Calu3 (cell line): ENCODE data around the gene IL1R2. TPM values are rescaled to one million over a fixed set of nuclear protein-coding genes. Genes with fewer than 3 reads are reported as not detected.

Experiments
- BruUV-seq: library from RNA; stranded (reverse); fragments of 400-500 nt; replicated peaks from 2 replicates; lab custom pipeline; 2021; lab: Mats Ljungman, UMichigan
- CTCF ChIA-PET: fragments of 300-600 bp; sonication (Branson Sonifier 250); formaldehyde crosslinking; loops from one replicate; lab custom pipeline; 2022; ENCODE audit warnings: antibody characterized with exemption; lab: Charles Lee
- DNase-seq: peaks from one replicate; pipeline ENCODE4 v3.0.0; 2022
- H3K27ac Mint-ChIP-seq: one replicate; pipeline ENCODE4 v1.8.0; 2022; ENCODE audit warnings: mixed read lengths; ENCODE audit not compliant: unreplicated experiment
- H3K27me3 Mint-ChIP-seq: one replicate; pipeline ENCODE4 v1.8.0; 2022; ENCODE audit warnings: mixed read lengths; ENCODE audit not compliant: unreplicated experiment
- H3K36me3 Mint-ChIP-seq: one replicate; pipeline ENCODE4 v1.8.0; 2022; ENCODE audit warnings: mild to moderate bottlenecking, moderate library complexity, mixed read lengths; ENCODE audit not compliant: insufficient read depth, unreplicated experiment
- H3K4me1 Mint-ChIP-seq: one replicate; pipeline ENCODE4 v1.8.0; 2022; ENCODE audit warnings: mild to moderate bottlenecking, low read depth, mixed read lengths; ENCODE audit not compliant: unreplicated experiment
- H3K4me3 Mint-ChIP-seq: one replicate; pipeline ENCODE4 v1.8.0; 2022; ENCODE audit warnings: mild to moderate bottlenecking, low read depth, moderate library complexity, mixed read lengths; ENCODE audit not compliant: unreplicated experiment
- H3K9me3 Mint-ChIP-seq: one replicate; pipeline ENCODE4 v1.8.0; 2022; ENCODE audit warnings: low read depth, mixed read lengths; ENCODE audit not compliant: unreplicated experiment
- intact Hi-C: fragments of 100-400 bp; cut with micrococcal nuclease; formaldehyde crosslinking; loops from one replicate; pipeline ENCODE4 v1.10.0; 2022; ENCODE audit not compliant: unreplicated experiment
- total RNA-seq: library from RNA; stranded (reverse); gene quantifications from 2 replicates; pipeline ENCODE4 v1.2.3, GENCODE V29; 2022
- TF ChIP-seq, protein P1 (sequence below): fragments of 200-600 bp; IDR thresholded peaks from one replicate; pipeline ENCODE4 v1.8.0; 2022; ENCODE audit warnings: antibody characterized with exemption; ENCODE audit not compliant: unreplicated experiment

The IL1R2 gene
- total RNA-seq, 1 experiment from 2014 or later, result not detected

DNA sequence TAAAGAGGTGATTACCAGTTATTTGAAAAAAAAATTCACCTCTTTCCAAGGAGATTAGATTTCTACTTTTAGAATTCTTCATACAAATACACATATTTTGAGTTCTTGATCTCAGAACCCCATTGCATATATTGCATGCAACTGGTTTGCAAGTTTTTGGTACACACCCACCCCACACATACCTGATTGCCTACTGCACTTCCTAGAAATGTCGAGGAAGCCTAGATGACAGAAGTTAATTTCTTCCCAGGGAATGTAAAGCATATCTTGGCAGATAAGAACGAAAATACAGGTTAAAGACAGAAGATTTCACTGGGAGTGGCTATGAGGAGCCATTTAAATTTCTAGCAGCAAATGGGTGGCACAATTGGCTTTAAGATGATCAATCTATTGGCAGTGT lies 83.7 kb downstream of the IL1R2 start:
- no peaks in the 10 kb centered on the region for H3K36me3 Mint-ChIP-seq
- no peak overlapping the region for H3K4me3 Mint-ChIP-seq
- CTCF ChIA-PET, result no interaction called here
- BruUV-seq, result no TSS peak
- H3K9me3 Mint-ChIP-seq, result peaks cover 2% of the 10 kb centered on the region
- no peak overlapping the region for H3K27ac Mint-ChIP-seq
- DNase-seq, result no peak
- no peaks in the 10 kb centered on the region for H3K27me3 Mint-ChIP-seq
- TF ChIP-seq, protein P1, sequence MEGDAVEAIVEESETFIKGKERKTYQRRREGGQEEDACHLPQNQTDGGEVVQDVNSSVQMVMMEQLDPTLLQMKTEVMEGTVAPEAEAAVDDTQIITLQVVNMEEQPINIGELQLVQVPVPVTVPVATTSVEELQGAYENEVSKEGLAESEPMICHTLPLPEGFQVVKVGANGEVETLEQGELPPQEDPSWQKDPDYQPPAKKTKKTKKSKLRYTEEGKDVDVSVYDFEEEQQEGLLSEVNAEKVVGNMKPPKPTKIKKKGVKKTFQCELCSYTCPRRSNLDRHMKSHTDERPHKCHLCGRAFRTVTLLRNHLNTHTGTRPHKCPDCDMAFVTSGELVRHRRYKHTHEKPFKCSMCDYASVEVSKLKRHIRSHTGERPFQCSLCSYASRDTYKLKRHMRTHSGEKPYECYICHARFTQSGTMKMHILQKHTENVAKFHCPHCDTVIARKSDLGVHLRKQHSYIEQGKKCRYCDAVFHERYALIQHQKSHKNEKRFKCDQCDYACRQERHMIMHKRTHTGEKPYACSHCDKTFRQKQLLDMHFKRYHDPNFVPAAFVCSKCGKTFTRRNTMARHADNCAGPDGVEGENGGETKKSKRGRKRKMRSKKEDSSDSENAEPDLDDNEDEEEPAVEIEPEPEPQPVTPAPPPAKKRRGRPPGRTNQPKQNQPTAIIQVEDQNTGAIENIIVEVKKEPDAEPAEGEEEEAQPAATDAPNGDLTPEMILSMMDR, result no peak
- intact Hi-C loops, result no loop called here
- H3K4me1 Mint-ChIP-seq, result peaks cover 6% of the 10 kb centered on the region

DNA sequence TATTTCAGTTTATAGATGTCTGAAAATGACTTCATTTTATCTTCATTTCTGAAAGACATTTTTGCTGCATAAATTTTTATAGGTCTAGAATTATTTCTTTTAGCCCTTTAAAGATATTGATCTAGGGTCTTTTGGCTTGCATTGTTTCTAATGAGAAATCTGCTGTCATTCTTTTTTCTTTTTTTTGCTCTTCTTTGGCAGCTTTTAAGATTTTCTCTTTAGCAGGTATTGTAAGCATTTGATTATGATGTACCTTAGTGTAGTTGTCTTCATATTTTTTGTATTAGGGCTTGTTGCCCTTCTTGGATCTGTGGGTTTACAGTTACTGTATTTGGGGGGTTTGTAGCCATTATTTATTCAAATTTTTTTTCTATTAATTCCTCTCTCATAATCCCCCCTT lies 84.8 kb downstream of the IL1R2 start:
- intact Hi-C loops, result no loop called here
- no peak for DNase-seq
- peaks cover 6% of the 10 kb centered on the region for H3K4me1 Mint-ChIP-seq
- no TSS peak for BruUV-seq
- H3K4me3 Mint-ChIP-seq, result no peak overlapping the region
- CTCF ChIA-PET, result no interaction called here
- no peaks in the 10 kb centered on the region for H3K27me3 Mint-ChIP-seq
- peaks cover 2% of the 10 kb centered on the region for H3K9me3 Mint-ChIP-seq
- TF ChIP-seq, protein P1, result no peak
- no peak overlapping the region for H3K27ac Mint-ChIP-seq
- H3K36me3 Mint-ChIP-seq, result no peaks in the 10 kb centered on the region

Other genes starting within 250 kb of the IL1R2 start
- 6.2 and 8.7 TPM in 2 replicates for gene IL1R1, start 150.8 kb downstream of the IL1R2 start, total RNA-seq
- 0.68 and 0.73 TPM in 2 replicates for gene IL1RL2, start 195.1 kb downstream of the IL1R2 start, total RNA-seq